CD4-positive, alpha-beta T cell treated with Interleukin-12 subunit alpha and Interleukin-12 subunit beta, for 1 hour (primary cell): ENCODE results near the gene INTS1.
A peak's percentile ranks its signal among the peaks of the same experiment; 100 is the strongest.
"Not testable (repeated sequence)": the region's sequence is repeated elsewhere in the genome, so short reads cannot be mapped to it uniquely, and the experiment has no call there.

ENCODE experiments used
- DNase-seq: peaks from one replicate; pipeline ENCODE4 v3.0.0-alpha.2; 2020

INTS1 gene

GRCh38 chr7:1444214-1444924, 59.8 kb downstream of the INTS1 start:
- DNase-seq = no peak

- DNase-seq = not testable (repeated sequence)
These were observed 60.5 kb downstream of the INTS1 start for GRCh38 chr7:1443587-1444200.

GRCh38 chr7:1442355-1443124, 61.6 kb downstream of the INTS1 start:
- no peak for DNase-seq

GRCh38 chr7:1441615-1442354, 62.4 kb downstream of the INTS1 start:
- DNase-seq = no peak

- no peak for DNase-seq
These were observed 63.6 kb downstream of the INTS1 start for GRCh38 chr7:1440620-1441019.

GRCh38 chr7:1439373-1440363, 64.5 kb downstream of the INTS1 start:
- DNase-seq = no peak

- DNase-seq = no peak
These were observed 65.4 kb downstream of the INTS1 start for GRCh38 chr7:1438821-1439220.

GRCh38 chr7:1438208-1438607, 66.0 kb downstream of the INTS1 start:
- no peak for DNase-seq

GRCh38 chr7:1437155-1437880, 66.9 kb downstream of the INTS1 start:
- DNase-seq = no peak

- no peak for DNase-seq
These were observed 67.6 kb downstream of the INTS1 start for GRCh38 chr7:1436608-1437007.

GRCh38 chr7:1434891-1435670, 69.1 kb downstream of the INTS1 start:
- no peak for DNase-seq

- no peak for DNase-seq
These were observed 69.9 kb downstream of the INTS1 start for GRCh38 chr7:1434165-1434718.

GRCh38 chr7:1433128-1433920, 70.9 kb downstream of the INTS1 start:
- DNase-seq = no peak

GRCh38 chr7:1432411-1433082, 71.6 kb downstream of the INTS1 start:
- peak; percentile 76 for DNase-seq

- no peak for DNase-seq
These were observed 72.4 kb downstream of the INTS1 start for GRCh38 chr7:1431634-1432380.

- DNase-seq = no peak
These were observed 73.0 kb downstream of the INTS1 start for GRCh38 chr7:1431226-1431625.

GRCh38 chr7:1430056-1430845, 73.9 kb downstream of the INTS1 start:
- DNase-seq = no peak
